ENCODE results near the gene ODF2. TPM values are rescaled to one million over a fixed set of nuclear protein-coding genes. Genes with fewer than 3 reads are reported as not detected.

Gene ODF2
- total and polyA plus RNA-seq, 2 experiments from 2014 or later: 17.5 to 26.9 TPM

DNA sequence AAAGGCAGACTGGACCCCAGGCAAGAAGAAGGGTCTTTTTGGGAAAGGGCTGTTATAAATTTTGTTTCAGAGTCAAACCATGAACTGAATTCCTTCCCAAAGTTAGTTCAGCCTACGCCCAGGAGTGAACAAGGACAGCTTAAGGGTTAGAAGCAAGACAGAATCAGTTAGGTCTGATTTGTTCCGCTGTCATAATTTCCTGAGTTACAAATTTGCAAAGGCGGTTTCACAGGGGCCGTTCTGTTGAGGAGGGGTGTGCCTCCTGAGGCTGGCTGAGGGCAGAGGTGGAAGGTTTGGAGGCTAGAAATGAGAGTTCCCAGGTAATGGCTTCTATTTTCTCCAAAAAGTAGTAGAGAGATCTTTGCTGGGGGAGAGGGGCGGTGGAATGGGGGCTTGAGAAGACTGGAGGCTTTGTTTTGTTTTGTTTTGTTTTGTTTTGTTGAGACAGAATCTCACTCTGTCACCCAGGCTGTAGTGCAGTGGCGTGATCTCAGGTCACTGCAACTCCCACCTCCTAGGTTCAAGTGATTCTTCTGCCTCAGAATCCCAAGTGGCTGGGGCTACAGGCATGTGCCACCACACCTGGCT lies 39.3 kb upstream of the ODF2 start (continued):
- TF ChIP-seq, protein P1, sequence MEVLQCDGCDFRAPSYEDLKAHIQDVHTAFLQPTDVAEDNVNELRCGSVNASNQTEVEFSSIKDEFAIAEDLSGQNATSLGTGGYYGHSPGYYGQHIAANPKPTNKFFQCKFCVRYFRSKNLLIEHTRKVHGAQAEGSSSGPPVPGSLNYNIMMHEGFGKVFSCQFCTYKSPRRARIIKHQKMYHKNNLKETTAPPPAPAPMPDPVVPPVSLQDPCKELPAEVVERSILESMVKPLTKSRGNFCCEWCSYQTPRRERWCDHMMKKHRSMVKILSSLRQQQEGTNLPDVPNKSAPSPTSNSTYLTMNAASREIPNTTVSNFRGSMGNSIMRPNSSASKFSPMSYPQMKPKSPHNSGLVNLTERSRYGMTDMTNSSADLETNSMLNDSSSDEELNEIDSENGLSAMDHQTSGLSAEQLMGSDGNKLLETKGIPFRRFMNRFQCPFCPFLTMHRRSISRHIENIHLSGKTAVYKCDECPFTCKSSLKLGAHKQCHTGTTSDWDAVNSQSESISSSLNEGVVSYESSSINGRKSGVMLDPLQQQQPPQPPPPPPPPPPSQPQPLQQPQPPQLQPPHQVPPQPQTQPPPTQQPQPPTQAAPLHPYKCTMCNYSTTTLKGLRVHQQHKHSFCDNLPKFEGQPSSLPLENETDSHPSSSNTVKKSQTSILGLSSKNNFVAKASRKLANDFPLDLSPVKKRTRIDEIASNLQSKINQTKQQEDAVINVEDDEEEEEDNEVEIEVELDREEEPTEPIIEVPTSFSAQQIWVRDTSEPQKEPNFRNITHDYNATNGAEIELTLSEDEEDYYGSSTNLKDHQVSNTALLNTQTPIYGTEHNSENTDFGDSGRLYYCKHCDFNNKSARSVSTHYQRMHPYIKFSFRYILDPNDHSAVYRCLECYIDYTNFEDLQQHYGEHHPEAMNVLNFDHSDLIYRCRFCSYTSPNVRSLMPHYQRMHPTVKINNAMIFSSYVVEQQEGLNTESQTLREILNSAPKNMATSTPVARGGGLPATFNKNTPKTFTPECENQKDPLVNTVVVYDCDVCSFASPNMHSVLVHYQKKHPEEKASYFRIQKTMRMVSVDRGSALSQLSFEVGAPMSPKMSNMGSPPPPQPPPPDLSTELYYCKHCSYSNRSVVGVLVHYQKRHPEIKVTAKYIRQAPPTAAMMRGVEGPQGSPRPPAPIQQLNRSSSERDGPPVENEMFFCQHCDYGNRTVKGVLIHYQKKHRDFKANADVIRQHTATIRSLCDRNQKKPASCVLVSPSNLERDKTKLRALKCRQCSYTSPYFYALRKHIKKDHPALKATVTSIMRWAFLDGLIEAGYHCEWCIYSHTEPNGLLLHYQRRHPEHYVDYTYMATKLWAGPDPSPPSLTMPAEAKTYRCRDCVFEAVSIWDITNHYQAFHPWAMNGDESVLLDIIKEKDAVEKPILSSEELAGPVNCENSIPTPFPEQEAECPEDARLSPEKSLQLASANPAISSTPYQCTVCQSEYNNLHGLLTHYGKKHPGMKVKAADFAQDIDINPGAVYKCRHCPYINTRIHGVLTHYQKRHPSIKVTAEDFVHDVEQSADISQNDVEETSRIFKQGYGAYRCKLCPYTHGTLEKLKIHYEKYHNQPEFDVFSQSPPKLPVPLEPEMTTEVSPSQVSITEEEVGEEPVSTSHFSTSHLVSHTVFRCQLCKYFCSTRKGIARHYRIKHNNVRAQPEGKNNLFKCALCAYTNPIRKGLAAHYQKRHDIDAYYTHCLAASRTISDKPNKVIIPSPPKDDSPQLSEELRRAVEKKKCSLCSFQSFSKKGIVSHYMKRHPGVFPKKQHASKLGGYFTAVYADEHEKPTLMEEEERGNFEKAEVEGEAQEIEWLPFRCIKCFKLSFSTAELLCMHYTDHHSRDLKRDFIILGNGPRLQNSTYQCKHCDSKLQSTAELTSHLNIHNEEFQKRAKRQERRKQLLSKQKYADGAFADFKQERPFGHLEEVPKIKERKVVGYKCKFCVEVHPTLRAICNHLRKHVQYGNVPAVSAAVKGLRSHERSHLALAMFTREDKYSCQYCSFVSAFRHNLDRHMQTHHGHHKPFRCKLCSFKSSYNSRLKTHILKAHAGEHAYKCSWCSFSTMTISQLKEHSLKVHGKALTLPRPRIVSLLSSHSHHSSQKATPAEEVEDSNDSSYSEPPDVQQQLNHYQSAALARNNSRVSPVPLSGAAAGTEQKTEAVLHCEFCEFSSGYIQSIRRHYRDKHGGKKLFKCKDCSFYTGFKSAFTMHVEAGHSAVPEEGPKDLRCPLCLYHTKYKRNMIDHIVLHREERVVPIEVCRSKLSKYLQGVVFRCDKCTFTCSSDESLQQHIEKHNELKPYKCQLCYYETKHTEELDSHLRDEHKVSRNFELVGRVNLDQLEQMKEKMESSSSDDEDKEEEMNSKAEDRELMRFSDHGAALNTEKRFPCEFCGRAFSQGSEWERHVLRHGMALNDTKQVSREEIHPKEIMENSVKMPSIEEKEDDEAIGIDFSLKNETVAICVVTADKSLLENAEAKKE (CRISPR knock-in tag; IDR thresholded peaks at IDR 0.05): no peak
- TF ChIP-seq ZNF331 (CRISPR knock-in tag; IDR thresholded peaks at IDR 0.05; ENCODE audit: low read depth) (no peak), POLR2AphosphoS5 (IDR thresholded peaks at IDR 0.05; ENCODE audit: low read depth) (no peak), ZNF114 (CRISPR knock-in tag; IDR thresholded peaks at IDR 0.05) (no peak), JUNB (IDR thresholded peaks at IDR 0.05; ENCODE audit: unreplicated experiment) (no peak)
- TF ChIP-seq, protein P2, sequence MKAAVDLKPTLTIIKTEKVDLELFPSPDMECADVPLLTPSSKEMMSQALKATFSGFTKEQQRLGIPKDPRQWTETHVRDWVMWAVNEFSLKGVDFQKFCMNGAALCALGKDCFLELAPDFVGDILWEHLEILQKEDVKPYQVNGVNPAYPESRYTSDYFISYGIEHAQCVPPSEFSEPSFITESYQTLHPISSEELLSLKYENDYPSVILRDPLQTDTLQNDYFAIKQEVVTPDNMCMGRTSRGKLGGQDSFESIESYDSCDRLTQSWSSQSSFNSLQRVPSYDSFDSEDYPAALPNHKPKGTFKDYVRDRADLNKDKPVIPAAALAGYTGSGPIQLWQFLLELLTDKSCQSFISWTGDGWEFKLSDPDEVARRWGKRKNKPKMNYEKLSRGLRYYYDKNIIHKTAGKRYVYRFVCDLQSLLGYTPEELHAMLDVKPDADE (IDR thresholded peaks at IDR 0.05): no peak
- TF ChIP-seq, protein P3, sequence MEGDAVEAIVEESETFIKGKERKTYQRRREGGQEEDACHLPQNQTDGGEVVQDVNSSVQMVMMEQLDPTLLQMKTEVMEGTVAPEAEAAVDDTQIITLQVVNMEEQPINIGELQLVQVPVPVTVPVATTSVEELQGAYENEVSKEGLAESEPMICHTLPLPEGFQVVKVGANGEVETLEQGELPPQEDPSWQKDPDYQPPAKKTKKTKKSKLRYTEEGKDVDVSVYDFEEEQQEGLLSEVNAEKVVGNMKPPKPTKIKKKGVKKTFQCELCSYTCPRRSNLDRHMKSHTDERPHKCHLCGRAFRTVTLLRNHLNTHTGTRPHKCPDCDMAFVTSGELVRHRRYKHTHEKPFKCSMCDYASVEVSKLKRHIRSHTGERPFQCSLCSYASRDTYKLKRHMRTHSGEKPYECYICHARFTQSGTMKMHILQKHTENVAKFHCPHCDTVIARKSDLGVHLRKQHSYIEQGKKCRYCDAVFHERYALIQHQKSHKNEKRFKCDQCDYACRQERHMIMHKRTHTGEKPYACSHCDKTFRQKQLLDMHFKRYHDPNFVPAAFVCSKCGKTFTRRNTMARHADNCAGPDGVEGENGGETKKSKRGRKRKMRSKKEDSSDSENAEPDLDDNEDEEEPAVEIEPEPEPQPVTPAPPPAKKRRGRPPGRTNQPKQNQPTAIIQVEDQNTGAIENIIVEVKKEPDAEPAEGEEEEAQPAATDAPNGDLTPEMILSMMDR (conservative IDR thresholded peaks at IDR 0.05; ENCODE audit: low read depth in 2 of 2): no peak

All from GM23338 (cell line).